Measurements from ENCODE around the gene TPCN2. TPM values are rescaled to one million over a fixed set of nuclear protein-coding genes. Genes with fewer than 3 reads are reported as not detected.
A peak's percentile ranks its signal among the peaks of the same experiment; 100 is the strongest.
"Not testable (repeated sequence)": the region's sequence is repeated elsewhere in the genome, so short reads cannot be mapped to it uniquely, and the experiment has no call there.

TPCN2 gene
- total RNA-seq, 4 donors from 2014 or later: 16.8 to 33.8 (median 28.3) TPM

- WGBS, 2 donors (ENCODE audit: low coverage in 1 of 2): 40 to 50% methylated on average over 1 of the region's 11 CpGs
- H3K9me3 ChIP-seq: peaks cover 0 to 7% (median 0%) of the 10 kb centered on the region in 3 donors
- H3K4me1 ChIP-seq: peaks cover 0 to 24% (median 15%) of the 10 kb centered on the region in 3 donors
- peak overlapping the region in 1 of 4 donors; percentile 31 for H3K27ac ChIP-seq
- peak; percentile 53 for ATAC-seq
- no peaks in the 10 kb centered on the region for H3K27me3 ChIP-seq
- H3K36me3 ChIP-seq: peaks cover 0 to 12% of the 10 kb centered on the region in 2 donors
- TF ChIP-seq POLR2A (IDR thresholded peaks at IDR 0.05): no peak
- no peak for TF ChIP-seq POLR2AphosphoS5 (IDR thresholded peaks at IDR 0.05)
- TF ChIP-seq CTCF (IDR thresholded peaks at IDR 0.05): no peak
- TF ChIP-seq EP300 (IDR thresholded peaks at IDR 0.05): no peak
- no peak overlapping the region for H3K4me3 ChIP-seq
These were observed 82.4 kb downstream of the TPCN2 start for GRCh38 chr11:69131121-69131566.

GRCh38 chr11:69131644-69132300 is 83.0 kb downstream of the TPCN2 start:
- H3K27me3 ChIP-seq: no peaks in the 10 kb centered on the region
- H3K36me3 ChIP-seq: peaks cover 0 to 18% of the 10 kb centered on the region in 2 donors
- H3K27ac ChIP-seq: peak overlapping the region in 2 of 4 donors; percentile 7 to 31
- no peak overlapping the region for H3K4me3 ChIP-seq
- H3K9me3 ChIP-seq: peaks cover 0 to 7% (median 0%) of the 10 kb centered on the region in 3 donors
- TF ChIP-seq EP300 (IDR thresholded peaks at IDR 0.05): no peak
- no peak for TF ChIP-seq POLR2A (IDR thresholded peaks at IDR 0.05)
- peak in 3 of 4 experiments; percentile 80 to 92 (median 87) for TF ChIP-seq CTCF (IDR thresholded peaks at IDR 0.05)
- no peak for TF ChIP-seq POLR2AphosphoS5 (IDR thresholded peaks at IDR 0.05)
- ATAC-seq: peak; percentile 79
- WGBS, 2 donors (ENCODE audit: low coverage in 1 of 2): 5 to 77% methylated on average over 2 to 6 of the region's 15 CpGs
- peaks cover 0 to 17% (median 13%) of the 10 kb centered on the region in 3 donors for H3K4me1 ChIP-seq

- no peak for ATAC-seq
- Histone ChIP-seq H3K9me3 (peaks cover 0 to 7% (median 0%) of the 10 kb centered on the region in 3 donors), H3K27ac (no peak overlapping the region), H3K27me3 (no peaks in the 10 kb centered on the region), H3K4me1 (peaks cover 0 to 12% (median 9%) of the 10 kb centered on the region in 3 donors), H3K36me3 (peaks cover 0 to 24% of the 10 kb centered on the region in 2 donors), H3K4me3 (no peak overlapping the region)
- 83% methylated on average over 1 of the region's 7 CpGs; no CpG with 5 or more reads in 1 of the 2 donors for WGBS, 2 donors (ENCODE audit: low coverage in 1 of 2)
- TF ChIP-seq POLR2A (IDR thresholded peaks at IDR 0.05) (no peak), POLR2AphosphoS5 (IDR thresholded peaks at IDR 0.05) (no peak), EP300 (IDR thresholded peaks at IDR 0.05) (no peak), CTCF (IDR thresholded peaks at IDR 0.05) (no peak)
These were observed 83.6 kb downstream of the TPCN2 start for GRCh38 chr11:69132301-69132670.

GRCh38 chr11:69133251-69133650 is 84.5 kb downstream of the TPCN2 start:
- no peak for ATAC-seq

GRCh38 chr11:69134182-69134581 is 85.5 kb downstream of the TPCN2 start:
- peaks cover 0 to 43% of the 10 kb centered on the region in 2 donors for H3K36me3 ChIP-seq
- H3K27ac ChIP-seq, H3K9me3 ChIP-seq, H3K4me3 ChIP-seq, ATAC-seq, H3K4me1 ChIP-seq, H3K27me3 ChIP-seq: not testable (repeated sequence)
- 100% methylated on average over 1 to 2 of the region's 2 CpGs for WGBS, 2 donors (ENCODE audit: low coverage in 1 of 2)

More at GRCh38 chr11:69133251-69133650, 84.5 kb downstream of the TPCN2 start:
- no peak for TF ChIP-seq POLR2A (IDR thresholded peaks at IDR 0.05)
- no peak for TF ChIP-seq EP300 (IDR thresholded peaks at IDR 0.05)
- TF ChIP-seq CTCF (IDR thresholded peaks at IDR 0.05): no peak
- no peak for TF ChIP-seq POLR2AphosphoS5 (IDR thresholded peaks at IDR 0.05)
- Histone ChIP-seq H3K27ac (no peak overlapping the region), H3K36me3 (peaks cover 0 to 33% of the 10 kb centered on the region in 2 donors), H3K9me3 (peaks cover 0 to 1% (median 0%) of the 10 kb centered on the region in 3 donors), H3K4me3 (no peak overlapping the region), H3K4me1 (peaks cover 0 to 9% (median 9%) of the 10 kb centered on the region in 3 donors), H3K27me3 (no peaks in the 10 kb centered on the region)
- WGBS, 2 donors (ENCODE audit: low coverage in 1 of 2): 86 to 98% methylated on average over 4 of the region's 4 CpGs
